ENCODE data around the gene EMILIN2. TPM values are rescaled to one million over a fixed set of nuclear protein-coding genes. Genes with fewer than 3 reads are reported as not detected.

Gene EMILIN2
- total and polyA plus RNA-seq, 9 of the 15 experiments (the other 6 are each of a cell fraction or from before 2014, with no cell fraction given): 0.01 to 0.40 (median 0.19) TPM

DNA sequence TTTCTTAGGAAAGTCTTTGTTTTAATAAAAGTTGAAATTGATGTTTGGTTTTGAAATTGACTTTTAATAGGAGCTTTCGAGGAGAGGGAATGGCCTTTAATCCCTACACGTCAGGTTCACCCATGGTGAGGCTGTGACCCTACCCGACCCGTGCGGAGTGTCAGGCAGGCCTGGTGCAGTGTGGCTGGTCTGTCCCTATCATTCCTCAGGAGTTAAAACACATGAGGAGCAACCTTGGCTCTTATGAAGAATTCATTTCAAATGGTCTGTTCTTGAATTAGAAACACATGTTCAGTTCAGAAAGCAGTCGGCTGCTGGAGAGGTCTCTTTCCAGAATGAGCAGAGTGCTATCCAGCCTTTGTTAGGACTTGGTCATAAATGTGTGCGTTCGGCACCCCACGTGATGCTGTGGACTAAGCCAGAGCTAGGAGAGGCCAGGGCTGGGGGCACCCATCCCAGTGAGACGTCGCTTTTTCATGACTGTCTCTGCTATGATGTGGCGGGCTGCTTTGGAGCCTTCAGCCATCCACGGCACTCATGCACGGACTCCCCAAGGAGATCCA lies 54.7 kb downstream of the EMILIN2 start (continued):
- TF ChIP-seq, protein P1, sequence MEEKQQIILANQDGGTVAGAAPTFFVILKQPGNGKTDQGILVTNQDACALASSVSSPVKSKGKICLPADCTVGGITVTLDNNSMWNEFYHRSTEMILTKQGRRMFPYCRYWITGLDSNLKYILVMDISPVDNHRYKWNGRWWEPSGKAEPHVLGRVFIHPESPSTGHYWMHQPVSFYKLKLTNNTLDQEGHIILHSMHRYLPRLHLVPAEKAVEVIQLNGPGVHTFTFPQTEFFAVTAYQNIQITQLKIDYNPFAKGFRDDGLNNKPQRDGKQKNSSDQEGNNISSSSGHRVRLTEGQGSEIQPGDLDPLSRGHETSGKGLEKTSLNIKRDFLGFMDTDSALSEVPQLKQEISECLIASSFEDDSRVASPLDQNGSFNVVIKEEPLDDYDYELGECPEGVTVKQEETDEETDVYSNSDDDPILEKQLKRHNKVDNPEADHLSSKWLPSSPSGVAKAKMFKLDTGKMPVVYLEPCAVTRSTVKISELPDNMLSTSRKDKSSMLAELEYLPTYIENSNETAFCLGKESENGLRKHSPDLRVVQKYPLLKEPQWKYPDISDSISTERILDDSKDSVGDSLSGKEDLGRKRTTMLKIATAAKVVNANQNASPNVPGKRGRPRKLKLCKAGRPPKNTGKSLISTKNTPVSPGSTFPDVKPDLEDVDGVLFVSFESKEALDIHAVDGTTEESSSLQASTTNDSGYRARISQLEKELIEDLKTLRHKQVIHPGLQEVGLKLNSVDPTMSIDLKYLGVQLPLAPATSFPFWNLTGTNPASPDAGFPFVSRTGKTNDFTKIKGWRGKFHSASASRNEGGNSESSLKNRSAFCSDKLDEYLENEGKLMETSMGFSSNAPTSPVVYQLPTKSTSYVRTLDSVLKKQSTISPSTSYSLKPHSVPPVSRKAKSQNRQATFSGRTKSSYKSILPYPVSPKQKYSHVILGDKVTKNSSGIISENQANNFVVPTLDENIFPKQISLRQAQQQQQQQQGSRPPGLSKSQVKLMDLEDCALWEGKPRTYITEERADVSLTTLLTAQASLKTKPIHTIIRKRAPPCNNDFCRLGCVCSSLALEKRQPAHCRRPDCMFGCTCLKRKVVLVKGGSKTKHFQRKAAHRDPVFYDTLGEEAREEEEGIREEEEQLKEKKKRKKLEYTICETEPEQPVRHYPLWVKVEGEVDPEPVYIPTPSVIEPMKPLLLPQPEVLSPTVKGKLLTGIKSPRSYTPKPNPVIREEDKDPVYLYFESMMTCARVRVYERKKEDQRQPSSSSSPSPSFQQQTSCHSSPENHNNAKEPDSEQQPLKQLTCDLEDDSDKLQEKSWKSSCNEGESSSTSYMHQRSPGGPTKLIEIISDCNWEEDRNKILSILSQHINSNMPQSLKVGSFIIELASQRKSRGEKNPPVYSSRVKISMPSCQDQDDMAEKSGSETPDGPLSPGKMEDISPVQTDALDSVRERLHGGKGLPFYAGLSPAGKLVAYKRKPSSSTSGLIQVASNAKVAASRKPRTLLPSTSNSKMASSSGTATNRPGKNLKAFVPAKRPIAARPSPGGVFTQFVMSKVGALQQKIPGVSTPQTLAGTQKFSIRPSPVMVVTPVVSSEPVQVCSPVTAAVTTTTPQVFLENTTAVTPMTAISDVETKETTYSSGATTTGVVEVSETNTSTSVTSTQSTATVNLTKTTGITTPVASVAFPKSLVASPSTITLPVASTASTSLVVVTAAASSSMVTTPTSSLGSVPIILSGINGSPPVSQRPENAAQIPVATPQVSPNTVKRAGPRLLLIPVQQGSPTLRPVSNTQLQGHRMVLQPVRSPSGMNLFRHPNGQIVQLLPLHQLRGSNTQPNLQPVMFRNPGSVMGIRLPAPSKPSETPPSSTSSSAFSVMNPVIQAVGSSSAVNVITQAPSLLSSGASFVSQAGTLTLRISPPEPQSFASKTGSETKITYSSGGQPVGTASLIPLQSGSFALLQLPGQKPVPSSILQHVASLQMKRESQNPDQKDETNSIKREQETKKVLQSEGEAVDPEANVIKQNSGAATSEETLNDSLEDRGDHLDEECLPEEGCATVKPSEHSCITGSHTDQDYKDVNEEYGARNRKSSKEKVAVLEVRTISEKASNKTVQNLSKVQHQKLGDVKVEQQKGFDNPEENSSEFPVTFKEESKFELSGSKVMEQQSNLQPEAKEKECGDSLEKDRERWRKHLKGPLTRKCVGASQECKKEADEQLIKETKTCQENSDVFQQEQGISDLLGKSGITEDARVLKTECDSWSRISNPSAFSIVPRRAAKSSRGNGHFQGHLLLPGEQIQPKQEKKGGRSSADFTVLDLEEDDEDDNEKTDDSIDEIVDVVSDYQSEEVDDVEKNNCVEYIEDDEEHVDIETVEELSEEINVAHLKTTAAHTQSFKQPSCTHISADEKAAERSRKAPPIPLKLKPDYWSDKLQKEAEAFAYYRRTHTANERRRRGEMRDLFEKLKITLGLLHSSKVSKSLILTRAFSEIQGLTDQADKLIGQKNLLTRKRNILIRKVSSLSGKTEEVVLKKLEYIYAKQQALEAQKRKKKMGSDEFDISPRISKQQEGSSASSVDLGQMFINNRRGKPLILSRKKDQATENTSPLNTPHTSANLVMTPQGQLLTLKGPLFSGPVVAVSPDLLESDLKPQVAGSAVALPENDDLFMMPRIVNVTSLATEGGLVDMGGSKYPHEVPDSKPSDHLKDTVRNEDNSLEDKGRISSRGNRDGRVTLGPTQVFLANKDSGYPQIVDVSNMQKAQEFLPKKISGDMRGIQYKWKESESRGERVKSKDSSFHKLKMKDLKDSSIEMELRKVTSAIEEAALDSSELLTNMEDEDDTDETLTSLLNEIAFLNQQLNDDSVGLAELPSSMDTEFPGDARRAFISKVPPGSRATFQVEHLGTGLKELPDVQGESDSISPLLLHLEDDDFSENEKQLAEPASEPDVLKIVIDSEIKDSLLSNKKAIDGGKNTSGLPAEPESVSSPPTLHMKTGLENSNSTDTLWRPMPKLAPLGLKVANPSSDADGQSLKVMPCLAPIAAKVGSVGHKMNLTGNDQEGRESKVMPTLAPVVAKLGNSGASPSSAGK (IDR thresholded peaks at IDR 0.05): no peak
- TF ChIP-seq TBL1XR1 (IDR thresholded peaks at IDR 0.05; ENCODE audit: low read length in 2 of 2): no peak
